Mesenchymal stem cell (in vitro differentiated cells and primary cell): ENCODE results near the gene GRID2.

Source experiments
- DNase-seq: peaks from one replicate; pipeline ENCODE4 v3.0.0-alpha.2; 2013
- H2AFZ ChIP-seq: one replicate; pipeline ENCODE4 v1.6.1; 2013; ENCODE audit warnings: low read depth, mild to moderate bottlenecking, control low read depth, inconsistent platforms, low read length, moderate library complexity
- H2AK5ac ChIP-seq: 2 replicates; pipeline ENCODE4 v1.6.1; 2013; ENCODE audit warnings: low read length, moderate library complexity, mild to moderate bottlenecking, inconsistent platforms; ENCODE audit not compliant: severe bottlenecking
- H2BK120ac ChIP-seq: one replicate; pipeline ENCODE4 v1.6.1; 2013; ENCODE audit warnings: low read depth, mild to moderate bottlenecking, inconsistent platforms, low read length, moderate library complexity
- H2BK12ac ChIP-seq, 2 experiments: one replicate each; pipeline ENCODE4 v1.6.1; 2013; ENCODE audit warnings: inconsistent platforms in 2 of 2, low read length in 2 of 2, mild to moderate bottlenecking in 2 of 2, moderate library complexity in 2 of 2, control low read depth in 1 of 2
- H2BK15ac ChIP-seq: one replicate; pipeline ENCODE4 v1.6.1; 2013; ENCODE audit warnings: mild to moderate bottlenecking, low read depth, inconsistent platforms; ENCODE audit not compliant: poor library complexity, severe bottlenecking
- H2BK5ac ChIP-seq: 2 replicates; pipeline ENCODE4 v1.6.1; 2013; ENCODE audit warnings: low read depth, mild to moderate bottlenecking, low read length, control low read depth, inconsistent platforms; ENCODE audit not compliant: poor library complexity, severe bottlenecking
- H3K14ac ChIP-seq, 2 experiments: one replicate each; pipeline ENCODE4 v1.6.1; 2013; ENCODE audit warnings: inconsistent platforms in 2 of 2, low read length in 2 of 2, control low read depth in 1 of 2, mild to moderate bottlenecking in 1 of 2, moderate library complexity in 1 of 2
- H3K18ac ChIP-seq, 2 experiments: one replicate each; pipeline ENCODE4 v1.6.1; 2013; ENCODE audit warnings: inconsistent platforms in 2 of 2, low read length in 2 of 2, control low read depth in 1 of 2, low read depth in 1 of 2, mild to moderate bottlenecking in 1 of 2
- H3K23ac ChIP-seq, 2 experiments: one replicate each; pipeline ENCODE4 v1.6.1; 2013; ENCODE audit warnings: inconsistent platforms in 2 of 2, low read length in 2 of 2, mild to moderate bottlenecking in 2 of 2, moderate library complexity in 2 of 2, control low read depth in 1 of 2
- H3K27ac ChIP-seq: 2 replicates; pipeline ENCODE4 v1.5.1; 2013; ENCODE audit warnings: mild to moderate bottlenecking, moderate library complexity, low read length, control low read depth, inconsistent platforms; ENCODE audit not compliant: poor library complexity, severe bottlenecking
- H3K27me3 ChIP-seq, 2 experiments: 2 replicates each; pipeline versions ENCODE4 v1.6.1 to v1.7.0; 2013; ENCODE audit warnings: low read length in 2 of 2, mild to moderate bottlenecking in 2 of 2, moderate library complexity in 2 of 2, control low read depth in 1 of 2, inconsistent platforms in 1 of 2; ENCODE audit not compliant: control insufficient read depth in 1 of 2, insufficient read depth in 1 of 2
- H3K36me3 ChIP-seq, 2 experiments: 2 replicates each; pipeline versions ENCODE4 v1.6.1 to v1.7.0; 2013; ENCODE audit warnings: low read length in 2 of 2, control low read depth in 1 of 2, inconsistent platforms in 1 of 2, low read depth in 1 of 2, mild to moderate bottlenecking in 1 of 2; ENCODE audit not compliant: insufficient read depth in 2 of 2, control insufficient read depth in 1 of 2
- H3K4ac ChIP-seq, 2 experiments: one replicate each; pipeline ENCODE4 v1.6.1; 2013; ENCODE audit warnings: inconsistent platforms in 2 of 2, low read length in 2 of 2, mild to moderate bottlenecking in 2 of 2, moderate library complexity in 2 of 2, control low read depth in 1 of 2, low read depth in 1 of 2
- H3K4me1 ChIP-seq: 2 replicates; pipeline ENCODE4 v1.6.1; 2013; ENCODE audit warnings: low read depth, low read length, control low read depth; ENCODE audit not compliant: control insufficient read depth, insufficient read depth
- H3K4me2 ChIP-seq: 2 replicates; pipeline ENCODE4 v1.6.1; 2013; ENCODE audit warnings: low read length, mild to moderate bottlenecking, inconsistent platforms; ENCODE audit not compliant: poor library complexity, severe bottlenecking
- H3K4me3 ChIP-seq, 2 experiments: 2 replicates each; pipeline versions ENCODE4 v1.5.1 to v1.7.0; 2013; ENCODE audit warnings: low read length in 2 of 2, mild to moderate bottlenecking in 2 of 2, control low read depth in 1 of 2, low read depth in 1 of 2; ENCODE audit not compliant: insufficient read depth in 1 of 2
- H3K79me1 ChIP-seq: replicated peaks from 2 replicates; pipeline ENCODE4 v1.6.1; 2013; ENCODE audit warnings: mild to moderate bottlenecking, control low read depth, low read length, inconsistent platforms; ENCODE audit not compliant: poor library complexity, severe bottlenecking
- H3K9ac ChIP-seq: 2 replicates; pipeline ENCODE4 v1.7.0; 2013; ENCODE audit warnings: mild to moderate bottlenecking, low read length, moderate library complexity
- H3K9me3 ChIP-seq: 2 replicates; pipeline ENCODE4 v1.7.0; 2013; ENCODE audit warnings: mild to moderate bottlenecking, low read length; ENCODE audit not compliant: control insufficient read depth
- H4K8ac ChIP-seq: one replicate; pipeline ENCODE4 v1.6.1; 2013; ENCODE audit warnings: inconsistent platforms, mild to moderate bottlenecking, low read length, moderate library complexity
- H4K91ac ChIP-seq: one replicate; pipeline ENCODE4 v1.6.1; 2013; ENCODE audit warnings: mild to moderate bottlenecking, low read length, inconsistent platforms
- WGBS: methylation state at CpG from one replicate; pipeline ENCODE4 v1.1.7; 2013; ENCODE audit warnings: mixed read lengths; 5-methylcytosine and 5-hydroxymethylcytosine counted together

Gene GRID2

GRCh38 chr4:92501456-92501855 lies 197.7 kb downstream of the GRID2 start:
- Histone ChIP-seq H3K79me1 (no peaks in the 10 kb centered on the region), H3K36me3 (no peaks in the 10 kb centered on the region), H3K27me3 (no peaks in the 10 kb centered on the region), H3K14ac (no peak overlapping the region), H3K4ac (no peak overlapping the region), H4K91ac (no peak overlapping the region), H3K9ac (no peak overlapping the region), H2AFZ (no peak overlapping the region), H2BK120ac (no peak overlapping the region), H3K4me2 (no peak overlapping the region), H3K4me1 (no peaks in the 10 kb centered on the region), H2BK5ac (no peak overlapping the region), H3K18ac (no peak overlapping the region), H3K9me3 (no peaks in the 10 kb centered on the region), H3K4me3 (no peak overlapping the region), H3K23ac (no peak overlapping the region), H2BK12ac (no peak overlapping the region), H4K8ac (no peak overlapping the region), H2BK15ac (no peak overlapping the region), H2AK5ac (no peak overlapping the region), H3K27ac (no peak overlapping the region)
- no CpG with 5 or more reads among the region's 2 CpGs for WGBS
- no peak for DNase-seq

GRCh38 chr4:92506933-92507332 lies 203.2 kb downstream of the GRID2 start:
- H2BK15ac ChIP-seq, result no peak overlapping the region
- no peak overlapping the region for H2AFZ ChIP-seq
- H3K23ac ChIP-seq, result no peak overlapping the region
- no peak overlapping the region for H2BK5ac ChIP-seq
- no peak overlapping the region for H3K4ac ChIP-seq
- no peak overlapping the region for H2AK5ac ChIP-seq
- no peaks in the 10 kb centered on the region for H3K36me3 ChIP-seq
- no peaks in the 10 kb centered on the region for H3K79me1 ChIP-seq
- H2BK120ac ChIP-seq, result no peak overlapping the region
- H3K9ac ChIP-seq, result no peak overlapping the region
- no peaks in the 10 kb centered on the region for H3K4me1 ChIP-seq
- no peaks in the 10 kb centered on the region for H3K27me3 ChIP-seq
- no peak overlapping the region for H3K4me2 ChIP-seq
- no peak overlapping the region for H3K27ac ChIP-seq
- H3K9me3 ChIP-seq, result no peaks in the 10 kb centered on the region
- H4K91ac ChIP-seq, result no peak overlapping the region
- H4K8ac ChIP-seq, result no peak overlapping the region
- H3K18ac ChIP-seq, result no peak overlapping the region
- H3K14ac ChIP-seq, result no peak overlapping the region
- no peak overlapping the region for H3K4me3 ChIP-seq
- H2BK12ac ChIP-seq, result no peak overlapping the region
- no peak for DNase-seq

DNA sequence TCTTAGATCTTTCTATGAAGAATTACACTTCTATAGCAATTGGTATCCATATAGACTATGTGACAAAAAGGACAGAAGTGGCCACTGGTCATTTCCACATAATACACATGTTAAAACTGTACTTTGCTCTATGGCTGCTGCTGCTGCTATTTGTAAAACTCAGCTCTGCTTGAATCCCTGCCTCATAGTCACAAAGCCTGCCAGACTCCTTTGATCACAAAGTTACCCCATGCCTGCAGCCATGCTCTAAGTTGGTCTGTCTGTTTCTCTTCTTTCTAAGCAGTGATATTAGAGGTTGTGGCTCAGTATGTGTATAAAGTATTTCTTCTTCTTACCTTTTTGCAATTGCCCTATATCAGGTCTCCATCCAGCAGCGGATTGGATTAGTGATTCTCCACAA lies 210.9 kb downstream of the GRID2 start:
- H3K23ac ChIP-seq, result no peak overlapping the region
- no peak overlapping the region for H2BK15ac ChIP-seq
- no peak overlapping the region for H3K27ac ChIP-seq
- H3K79me1 ChIP-seq, result no peaks in the 10 kb centered on the region
- no peak overlapping the region for H3K18ac ChIP-seq
- no CpG with 5 or more reads among the region's 1 CpG for WGBS
- no peak overlapping the region for H3K4me3 ChIP-seq
- no peak overlapping the region for H3K9ac ChIP-seq
- no peak for DNase-seq
- no peak overlapping the region for H2BK12ac ChIP-seq
- H3K4me2 ChIP-seq, result no peak overlapping the region
- no peak overlapping the region for H2AFZ ChIP-seq
- H3K36me3 ChIP-seq, result no peaks in the 10 kb centered on the region
- H3K14ac ChIP-seq, result no peak overlapping the region
- H3K9me3 ChIP-seq, result no peaks in the 10 kb centered on the region
- no peak overlapping the region for H2AK5ac ChIP-seq
- H4K8ac ChIP-seq, result no peak overlapping the region
- no peaks in the 10 kb centered on the region for H3K4me1 ChIP-seq
- no peak overlapping the region for H3K4ac ChIP-seq
- no peaks in the 10 kb centered on the region for H3K27me3 ChIP-seq
- H4K91ac ChIP-seq, result no peak overlapping the region
- no peak overlapping the region for H2BK5ac ChIP-seq
- no peak overlapping the region for H2BK120ac ChIP-seq

DNA sequence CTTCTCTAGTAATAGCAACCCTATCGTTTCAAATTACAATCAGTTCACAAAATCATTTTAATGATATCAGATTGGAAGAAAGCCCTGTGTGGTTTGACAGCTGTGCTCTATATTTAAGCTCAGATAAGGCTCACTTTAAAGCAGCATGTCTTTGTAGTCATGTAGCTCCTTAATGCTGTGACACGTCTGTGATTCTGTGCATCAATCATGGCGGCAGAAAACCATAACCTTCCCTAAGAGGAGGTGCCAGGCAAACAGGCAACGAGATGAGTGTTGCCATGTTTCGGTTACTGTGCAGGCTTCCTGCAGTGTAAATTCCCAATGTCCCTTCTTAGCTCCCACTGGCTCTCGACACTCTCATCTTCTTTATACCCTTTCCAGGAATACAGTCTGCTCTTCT lies 212.7 kb downstream of the GRID2 start:
- no peaks in the 10 kb centered on the region for H3K9me3 ChIP-seq
- H3K27ac ChIP-seq, result no peak overlapping the region
- no peaks in the 10 kb centered on the region for H3K27me3 ChIP-seq
- WGBS, result 85% methylated on average over 5 of the region's 6 CpGs
- H2AK5ac ChIP-seq, result no peak overlapping the region
- H2BK5ac ChIP-seq, result no peak overlapping the region
- no peak overlapping the region for H3K23ac ChIP-seq
- no peak for DNase-seq
- no peak overlapping the region for H3K4me2 ChIP-seq
- H2BK15ac ChIP-seq, result no peak overlapping the region
- no peak overlapping the region for H2BK120ac ChIP-seq
- no peak overlapping the region for H3K4me3 ChIP-seq
- no peak overlapping the region for H2BK12ac ChIP-seq
- no peaks in the 10 kb centered on the region for H3K36me3 ChIP-seq
- no peak overlapping the region for H4K91ac ChIP-seq
- no peak overlapping the region for H3K4ac ChIP-seq
- no peaks in the 10 kb centered on the region for H3K79me1 ChIP-seq
- H4K8ac ChIP-seq, result no peak overlapping the region
- no peaks in the 10 kb centered on the region for H3K4me1 ChIP-seq
- no peak overlapping the region for H3K18ac ChIP-seq
- H3K14ac ChIP-seq, result no peak overlapping the region
- H3K9ac ChIP-seq, result no peak overlapping the region
- H2AFZ ChIP-seq, result no peak overlapping the region
